ENCODE data around the gene POLL. TPM values are rescaled to one million over a fixed set of nuclear protein-coding genes. Genes with fewer than 3 reads are reported as not detected.

POLL gene
- total RNA-seq, 3 donors from 2014 or later (not counting 1 experiment from before 2014, with no cell fraction given), result 22.8 to 31.4 (median 26.1) TPM

GRCh38 chr10:101623528-101623927 is 35.5 kb upstream of the POLL start:
- peak overlapping the region in 1 of 2 donors; percentile 20 for H3K27ac Mint-ChIP-seq
- no peak for DNase-seq
- Histone ChIP-seq H3K4me3 (ENCODE audit: low read length) (no peak overlapping the region), H3K4me1 (ENCODE audit: control insufficient read depth, insufficient read depth, low read length) (peaks cover 5% of the 10 kb centered on the region), H3K27ac (ENCODE audit: low read length) (no peak overlapping the region), H3K27me3 (ENCODE audit: control insufficient read depth, insufficient read depth, low read length) (no peaks in the 10 kb centered on the region), H3K36me3 (ENCODE audit: control insufficient read depth, insufficient read depth, low read length) (peaks cover 54% of the 10 kb centered on the region), H3K9me3 (ENCODE audit: control insufficient read depth, insufficient read depth, low read length) (no peaks in the 10 kb centered on the region)
- peaks cover 8% of the 10 kb centered on the region for H3K36me3 Mint-ChIP-seq
- 100% methylated on average over 1 of the region's 1 CpG for WGBS (ENCODE audit: insufficient coverage)
- ATAC-seq, result no peak
- intact Hi-C loops (cut with micrococcal nuclease), result no loop called here
- no peak overlapping the region for H3K4me3 Mint-ChIP-seq
- peaks cover 23 to 28% of the 10 kb centered on the region in 2 donors for H3K4me1 Mint-ChIP-seq
- H3K27me3 Mint-ChIP-seq (ENCODE audit: low read depth in 2 of 2), result no peaks in the 10 kb centered on the region
- no peaks in the 10 kb centered on the region for H3K9me3 Mint-ChIP-seq
- no peak for TF ChIP-seq CTCF (IDR thresholded peaks at IDR 0.05)

- Mint-ChIP-seq H3K36me3 (peaks cover 8% of the 10 kb centered on the region), H3K27ac (no peak overlapping the region)
Observed at GRCh38 chr10:101619983-101620382, 31.9 kb upstream of the POLL start.

GRCh38 chr10:101618871-101619270 is 30.8 kb upstream of the POLL start:
- Mint-ChIP-seq H3K27me3 (ENCODE audit: low read depth in 2 of 2) (no peaks in the 10 kb centered on the region), H3K4me1 (peaks cover 12 to 29% of the 10 kb centered on the region in 2 donors), H3K36me3 (peaks cover 8% of the 10 kb centered on the region), H3K9me3 (no peaks in the 10 kb centered on the region), H3K27ac (peak overlapping the region in 1 of 2 donors; percentile 63), H3K4me3 (no peak overlapping the region)
- H3K9me3 ChIP-seq (ENCODE audit: control insufficient read depth, insufficient read depth, low read length), result no peaks in the 10 kb centered on the region
- DNase-seq (no peak), ATAC-seq (no peak)
- 100% methylated on average over 2 of the region's 2 CpGs for WGBS (ENCODE audit: insufficient coverage)
- peaks cover 48% of the 10 kb centered on the region for H3K36me3 ChIP-seq (ENCODE audit: control insufficient read depth, insufficient read depth, low read length)
- H3K4me3 ChIP-seq (ENCODE audit: low read length), result no peak overlapping the region
- no peak overlapping the region for H3K27ac ChIP-seq (ENCODE audit: low read length)
- H3K27me3 ChIP-seq (ENCODE audit: control insufficient read depth, insufficient read depth, low read length), result no peaks in the 10 kb centered on the region
- peaks cover 8% of the 10 kb centered on the region for H3K4me1 ChIP-seq (ENCODE audit: control insufficient read depth, insufficient read depth, low read length)
- no peak for TF ChIP-seq CTCF (IDR thresholded peaks at IDR 0.05)
- intact Hi-C loops (cut with micrococcal nuclease), result no loop called here

More at GRCh38 chr10:101619983-101620382, 31.9 kb upstream of the POLL start:
- Histone ChIP-seq H3K27ac (ENCODE audit: low read length) (no peak overlapping the region), H3K9me3 (ENCODE audit: control insufficient read depth, insufficient read depth, low read length) (no peaks in the 10 kb centered on the region), H3K4me3 (ENCODE audit: low read length) (no peak overlapping the region), H3K27me3 (ENCODE audit: control insufficient read depth, insufficient read depth, low read length) (no peaks in the 10 kb centered on the region), H3K4me1 (ENCODE audit: control insufficient read depth, insufficient read depth, low read length) (peaks cover 8% of the 10 kb centered on the region), H3K36me3 (ENCODE audit: control insufficient read depth, insufficient read depth, low read length) (peaks cover 55% of the 10 kb centered on the region)
- DNase-seq (no peak), ATAC-seq (no peak)
- Mint-ChIP-seq H3K27me3 (ENCODE audit: low read depth in 2 of 2) (no peaks in the 10 kb centered on the region), H3K4me1 (peaks cover 18 to 33% of the 10 kb centered on the region in 2 donors), H3K4me3 (no peak overlapping the region), H3K9me3 (no peaks in the 10 kb centered on the region)
- 98% methylated on average over 6 of the region's 6 CpGs for WGBS (ENCODE audit: insufficient coverage)
- intact Hi-C loops (cut with micrococcal nuclease), result no loop called here
- TF ChIP-seq CTCF (IDR thresholded peaks at IDR 0.05), result no peak

Data from natural killer cell (primary cell).